Transverse colon (tissue), 4 donors: Measurements from ENCODE around the gene BAIAP2L2. TPM values are rescaled to one million over a fixed set of nuclear protein-coding genes. Genes with fewer than 3 reads are reported as not detected.

ENCODE experiments used
- DNase-seq: peaks from one replicate; pipeline ENCODE4 v3.0.0-alpha.2; 2019
- H3K27ac ChIP-seq, 4 donors: fragments of 200-600 bp; sonication (generic); 2 replicates each; pipeline ENCODE4 v1.5.1; 2016 to 2018; ENCODE audit warnings: inconsistent platforms in 4 of 4
- H3K27me3 ChIP-seq: fragments of 200-600 bp; sonication (generic); 2 replicates; pipeline ENCODE4 v1.5.1; 2017; ENCODE audit warnings: inconsistent platforms
- H3K36me3 ChIP-seq, 4 donors: fragments of 200-600 bp; sonication (generic); 2 replicates each; pipeline ENCODE4 v1.5.1; 2017 to 2019; ENCODE audit warnings: inconsistent platforms in 4 of 4
- H3K4me1 ChIP-seq, 4 donors: fragments of 200-600 bp; sonication (generic); 2 replicates each; pipeline ENCODE4 v1.5.1; 2017 to 2020; ENCODE audit warnings: inconsistent platforms in 4 of 4
- H3K4me3 ChIP-seq, 4 donors: fragments of 200-600 bp; sonication (generic); 1 replicate in 1 of 4; 2 replicates in 3 of 4; pipeline versions ENCODE4 v1.5.1 to v1.6.1; 2017 to 2019; ENCODE audit warnings: inconsistent platforms in 4 of 4
- H3K9me3 ChIP-seq, 2 donors: fragments of 200-600 bp; sonication (generic); 2 replicates each; pipeline ENCODE4 v1.5.1; 2017 to 2019; ENCODE audit warnings: inconsistent platforms in 2 of 2
- EP300 ChIP-seq: sonication (generic); formaldehyde crosslinking; IDR thresholded peaks from one replicate; pipeline ENCODE4 v1.6.1; 2017; ENCODE audit warnings: antibody characterized with exemption, low read depth
- POLR2A ChIP-seq: fragments of 450-650 bp; IDR thresholded peaks from one replicate; pipeline ENCODE4 v1.6.1; 2016; ENCODE audit warnings: antibody characterized with exemption, mild to moderate bottlenecking, moderate library complexity
- POLR2AphosphoS5 ChIP-seq, 3 donors: sonication (generic); formaldehyde crosslinking; IDR thresholded peaks; one replicate each; pipeline ENCODE4 v1.6.1; 2016; ENCODE audit warnings: antibody characterized with exemption in 3 of 3
- WGBS, 2 donors: methylation state at CpG; one replicate each; pipeline ENCODE4 v1.1.5; 2018; ENCODE audit warnings: low coverage in 1 of 2; 5-methylcytosine and 5-hydroxymethylcytosine counted together
- in situ Hi-C, 4 donors: fragments of 200-750 bp; cut with MboI; loops; one replicate each; pipeline versions ENCODE4 v1.15.0 to v1.15.1; 2017; ENCODE audit warnings: low sequenced_read_pairs in 3 of 4, low pct_ligation_motif_present in 1 of 4, low pct_unique_long_range_greater_than_20kb in 1 of 4
- intact Hi-C: fragments of 100-400 bp; cut with DNase I; formaldehyde crosslinking; loops from one replicate; pipeline ENCODE4 v1.15.1; 2023; ENCODE audit warnings: low total_unique reads
- total RNA-seq, 4 donors: library from RNA; depleted of rRNA; stranded (reverse); fragments of >200 nt; gene quantifications; one replicate each; pipeline ENCODE4 v1.1.0, GENCODE V29; 2016
- TF ChIP-seq, protein P1 (sequence below), 5 experiments: fragments of 200-600 bp in 3 of 5; fragments of 450-650 bp in 2 of 5; sonication (generic) in 3 of 5; IDR thresholded peaks; 1 replicate in 2 of 5; 2 replicates in 3 of 5; pipeline ENCODE4 v1.5.1; 2016 to 2017; ENCODE audit warnings: antibody characterized with exemption in 5 of 5, inconsistent platforms in 3 of 5, mild to moderate bottlenecking in 2 of 5, moderate library complexity in 1 of 5

The BAIAP2L2 gene
- total RNA-seq, 4 donors from 2014 or later, result 106 to 337 (median 127) TPM

DNA sequence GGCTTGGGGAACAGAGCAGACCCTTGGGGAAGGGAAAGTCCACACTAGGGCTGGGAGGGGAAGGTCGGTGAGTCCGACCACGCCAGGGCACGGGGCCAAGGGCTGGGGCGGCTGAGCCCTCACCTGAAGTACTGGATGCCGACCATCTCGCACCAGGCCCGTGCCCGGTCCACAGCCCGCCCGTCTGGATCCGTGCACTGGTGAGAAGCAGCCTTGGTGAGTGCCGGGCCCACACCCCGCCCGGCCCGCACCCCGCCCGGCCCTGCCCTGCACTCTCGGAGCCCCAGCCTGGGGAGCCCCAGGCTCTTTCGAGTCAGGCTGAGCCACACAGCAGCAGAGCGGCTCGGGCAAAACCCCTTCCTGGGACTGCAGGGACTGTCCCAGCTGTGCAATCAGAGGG, 1.9 kb upstream of the BAIAP2L2 start:
- Histone ChIP-seq H3K4me1 (peaks cover 9 to 54% (median 43%) of the 10 kb centered on the region in 4 donors), H3K27ac (peak overlapping the region; percentile 83 to 93 (median 86)), H3K36me3 (no peaks in the 10 kb centered on the region), H3K9me3 (no peaks in the 10 kb centered on the region), H3K4me3 (no peak overlapping the region), H3K27me3 (no peaks in the 10 kb centered on the region)
- peak; percentile 26 for TF ChIP-seq POLR2A
- TF ChIP-seq POLR2AphosphoS5 (IDR thresholded peaks at IDR 0.05), result no peak
- TF ChIP-seq, protein P1, sequence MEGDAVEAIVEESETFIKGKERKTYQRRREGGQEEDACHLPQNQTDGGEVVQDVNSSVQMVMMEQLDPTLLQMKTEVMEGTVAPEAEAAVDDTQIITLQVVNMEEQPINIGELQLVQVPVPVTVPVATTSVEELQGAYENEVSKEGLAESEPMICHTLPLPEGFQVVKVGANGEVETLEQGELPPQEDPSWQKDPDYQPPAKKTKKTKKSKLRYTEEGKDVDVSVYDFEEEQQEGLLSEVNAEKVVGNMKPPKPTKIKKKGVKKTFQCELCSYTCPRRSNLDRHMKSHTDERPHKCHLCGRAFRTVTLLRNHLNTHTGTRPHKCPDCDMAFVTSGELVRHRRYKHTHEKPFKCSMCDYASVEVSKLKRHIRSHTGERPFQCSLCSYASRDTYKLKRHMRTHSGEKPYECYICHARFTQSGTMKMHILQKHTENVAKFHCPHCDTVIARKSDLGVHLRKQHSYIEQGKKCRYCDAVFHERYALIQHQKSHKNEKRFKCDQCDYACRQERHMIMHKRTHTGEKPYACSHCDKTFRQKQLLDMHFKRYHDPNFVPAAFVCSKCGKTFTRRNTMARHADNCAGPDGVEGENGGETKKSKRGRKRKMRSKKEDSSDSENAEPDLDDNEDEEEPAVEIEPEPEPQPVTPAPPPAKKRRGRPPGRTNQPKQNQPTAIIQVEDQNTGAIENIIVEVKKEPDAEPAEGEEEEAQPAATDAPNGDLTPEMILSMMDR (IDR thresholded peaks at IDR 0.05), result no peak
- TF ChIP-seq EP300, result no peak
- in situ Hi-C loops (loop anchor here in 3 of 4 donors (25.0 kb wide), 3 partner anchors 125 to 250 kb away; no protein-coding TSS in a partner anchor), intact Hi-C loops (loop anchor here (5.0 to 10.0 kb wide), 2 partner anchors 122 to 240 kb away; no protein-coding TSS in a partner anchor)
- 55% methylated on average over 22 of the region's 22 CpGs; no CpG with 5 or more reads in 1 of the 2 donors for WGBS, 2 donors
- DNase-seq, result peak; percentile 59

DNA sequence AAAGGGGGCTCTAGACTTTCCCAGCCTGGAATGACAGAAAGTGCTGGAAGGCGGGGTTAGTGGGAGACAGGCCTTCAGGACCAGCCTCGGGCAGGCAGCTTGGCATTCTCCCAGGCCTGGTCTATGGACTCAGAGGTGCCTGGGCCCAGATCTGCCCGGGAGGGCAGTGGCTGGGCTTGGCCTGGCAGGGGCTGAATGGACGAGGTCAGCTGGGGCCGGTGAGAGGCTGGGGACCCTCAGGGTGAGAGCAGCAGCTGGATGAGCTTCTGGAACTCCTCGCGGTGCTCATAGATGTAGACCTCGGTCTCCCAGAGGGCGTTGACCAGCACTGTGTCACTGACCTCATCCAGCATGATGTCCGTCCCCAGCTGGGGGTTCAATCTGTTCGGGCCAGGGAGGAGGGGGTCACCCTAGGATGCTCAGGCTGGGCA, 1.5 kb upstream of the BAIAP2L2 start:
- no peaks in the 10 kb centered on the region for H3K9me3 ChIP-seq
- intact Hi-C loops (loop anchor here (5.0 to 10.0 kb wide), 2 partner anchors 123 to 240 kb away; no protein-coding TSS in a partner anchor), in situ Hi-C loops (loop anchor here in 3 of 4 donors (25.0 kb wide), 3 partner anchors 125 to 250 kb away; no protein-coding TSS in a partner anchor)
- peak overlapping the region; percentile 83 to 93 (median 86) for H3K27ac ChIP-seq
- no peaks in the 10 kb centered on the region for H3K36me3 ChIP-seq
- peaks cover 9 to 58% (median 47%) of the 10 kb centered on the region in 4 donors for H3K4me1 ChIP-seq
- H3K4me3 ChIP-seq, result no peak overlapping the region
- 63% methylated on average over 11 of the region's 11 CpGs; no CpG with 5 or more reads in 1 of the 2 donors for WGBS, 2 donors
- no peak for TF ChIP-seq POLR2AphosphoS5 (IDR thresholded peaks at IDR 0.05)
- TF ChIP-seq POLR2A, result no peak
- TF ChIP-seq, protein P1 (IDR thresholded peaks at IDR 0.05), result no peak
- no peak for TF ChIP-seq EP300
- no peaks in the 10 kb centered on the region for H3K27me3 ChIP-seq
- DNase-seq, result peak; percentile 63

DNA sequence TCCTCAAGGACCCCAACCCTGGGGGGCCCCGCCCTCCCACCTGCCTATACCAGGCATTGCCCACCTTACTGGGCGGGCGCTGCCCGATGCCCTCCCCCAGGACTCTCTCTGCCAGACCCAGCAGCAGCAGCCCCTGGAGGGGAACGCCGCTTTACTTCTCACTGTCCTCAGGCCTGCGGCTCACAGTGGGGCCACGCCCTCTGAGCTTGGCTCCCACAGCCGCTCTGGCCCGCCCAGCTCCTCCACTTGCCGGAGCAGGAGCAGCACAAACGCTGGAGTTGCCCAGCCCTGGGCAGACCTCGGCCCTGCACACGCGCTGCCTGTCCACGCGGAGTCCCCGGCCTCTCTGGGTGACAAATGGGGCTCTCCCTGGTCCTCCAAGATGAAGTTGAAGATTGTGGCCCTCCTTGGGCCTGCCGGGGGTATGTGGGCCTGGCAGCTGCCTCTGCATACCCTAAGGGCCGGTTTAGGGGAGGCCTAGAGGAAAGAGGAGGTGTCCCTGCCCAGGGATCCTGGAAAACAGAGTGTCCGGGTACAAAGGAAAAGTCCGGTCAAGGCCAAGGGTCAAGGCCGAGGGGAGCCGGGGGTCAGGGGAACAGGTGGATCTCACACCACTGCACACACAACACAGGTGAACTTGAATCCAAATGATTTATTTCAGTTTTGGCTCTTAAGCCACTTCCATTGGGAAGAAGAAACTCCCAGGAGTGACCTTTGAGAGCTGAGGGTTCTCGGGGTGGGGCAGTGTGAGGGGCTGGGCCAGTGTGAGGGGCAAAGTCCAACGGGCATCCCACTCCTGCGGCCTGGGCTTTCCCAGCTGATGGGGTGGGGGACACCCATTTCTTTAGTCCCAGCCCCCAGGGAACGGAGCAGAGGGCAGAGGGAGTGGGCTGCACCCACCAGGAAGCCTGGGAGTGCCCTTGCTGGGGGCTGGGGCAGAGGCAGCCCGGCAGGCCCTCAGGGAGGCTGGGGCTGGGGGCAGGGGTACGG, 674 bp upstream of the BAIAP2L2 start:
- Histone ChIP-seq H3K36me3 (no peaks in the 10 kb centered on the region), H3K4me1 (peaks cover 9 to 58% (median 47%) of the 10 kb centered on the region in 4 donors), H3K4me3 (peak overlapping the region in 2 of 4 donors; percentile 37 to 51), H3K27ac (peak overlapping the region; percentile 83 to 93 (median 86)), H3K27me3 (no peaks in the 10 kb centered on the region), H3K9me3 (no peaks in the 10 kb centered on the region)
- intact Hi-C loops (loop anchor here (5.0 to 10.0 kb wide), 2 partner anchors 124 to 241 kb away; no protein-coding TSS in a partner anchor), in situ Hi-C loops (loop anchor here in 3 of 4 donors (25.0 kb wide), 3 partner anchors 126 to 251 kb away; no protein-coding TSS in a partner anchor)
- peak; percentile 81 for DNase-seq
- TF ChIP-seq POLR2AphosphoS5 (IDR thresholded peaks at IDR 0.05), result no peak
- 44% methylated on average over 28 of the region's 30 CpGs; no CpG with 5 or more reads in 1 of the 2 donors for WGBS, 2 donors

DNA sequence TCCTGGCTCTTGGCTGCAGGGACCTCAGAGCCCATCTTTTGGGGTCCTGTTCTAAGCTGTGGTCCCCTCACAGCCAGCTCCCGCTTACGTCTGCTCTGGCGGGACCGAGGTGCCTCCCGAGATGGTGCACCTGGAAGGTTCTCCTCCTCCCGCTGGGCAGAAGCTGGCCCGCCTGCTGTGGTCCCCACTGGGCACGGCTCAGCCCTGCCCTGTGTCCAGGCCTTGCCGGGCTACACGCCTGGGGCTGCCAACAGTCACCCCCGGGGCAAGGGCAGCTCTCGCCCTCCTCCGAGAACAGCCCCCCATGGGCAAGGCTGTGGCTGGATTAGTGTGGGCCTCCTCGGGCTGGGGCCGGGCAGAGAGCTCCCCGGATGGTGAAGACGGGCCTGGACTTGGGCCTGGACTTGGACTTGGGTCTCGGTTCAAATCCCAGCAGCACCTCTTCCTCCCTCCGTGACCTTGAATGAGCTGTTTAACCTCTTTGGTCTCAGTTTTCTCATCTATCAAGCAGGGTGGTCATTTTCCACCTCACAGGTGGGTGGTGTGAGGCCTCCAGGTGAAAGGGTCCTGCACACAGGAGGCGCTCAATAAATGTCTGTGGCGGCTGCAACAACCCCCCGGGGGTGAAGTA, 998 bp downstream of the BAIAP2L2 start:
- no peaks in the 10 kb centered on the region for H3K27me3 ChIP-seq
- WGBS, 2 donors, result 92 to 95% methylated on average over 4 to 20 of the region's 22 CpGs
- no peak for TF ChIP-seq EP300
- H3K4me3 ChIP-seq, result no peak overlapping the region
- H3K36me3 ChIP-seq, result no peaks in the 10 kb centered on the region
- no peak for DNase-seq
- intact Hi-C loops (loop anchor here (5.0 to 10.0 kb wide), 2 partner anchors 125 to 243 kb away; no protein-coding TSS in a partner anchor), in situ Hi-C loops (loop anchor here in 3 of 4 donors (25.0 kb wide), 3 partner anchors 128 to 253 kb away; no protein-coding TSS in a partner anchor)
- H3K27ac ChIP-seq, result peak overlapping the region; percentile 83 to 93 (median 86)
- H3K4me1 ChIP-seq, result peaks cover 9 to 54% (median 45%) of the 10 kb centered on the region in 4 donors
- no peaks in the 10 kb centered on the region for H3K9me3 ChIP-seq
